Trophoblast cell (in vitro differentiated cells and primary cell): ENCODE data around the gene CHST2.
"Not testable (repeated sequence)": the region's sequence is repeated elsewhere in the genome, so short reads cannot be mapped to it uniquely, and the experiment has no call there.

Source experiments
- DNase-seq, 2 donors: peaks; one replicate each; pipeline ENCODE4 v3.0.0-alpha.2; 2016
- H2AFZ ChIP-seq: 2 replicates; pipeline ENCODE4 v1.6.1; 2013; ENCODE audit warnings: low read length, moderate library complexity, mild to moderate bottlenecking; ENCODE audit not compliant: insufficient read depth, poor library complexity
- H2AK5ac ChIP-seq: 2 replicates; pipeline ENCODE4 v1.6.1; 2013; ENCODE audit warnings: mild to moderate bottlenecking, low read length
- H2BK120ac ChIP-seq: 2 replicates; pipeline ENCODE4 v1.6.1; 2013; ENCODE audit warnings: low read length, mild to moderate bottlenecking, moderate library complexity; ENCODE audit not compliant: insufficient read depth, poor library complexity
- H2BK12ac ChIP-seq: 2 replicates; pipeline ENCODE4 v1.6.1; 2013; ENCODE audit warnings: mild to moderate bottlenecking, low read length, moderate library complexity
- H2BK5ac ChIP-seq: 2 replicates; pipeline ENCODE4 v1.6.1; 2013; ENCODE audit warnings: low read length, low read depth, moderate library complexity, mild to moderate bottlenecking; ENCODE audit not compliant: poor library complexity
- H3K14ac ChIP-seq: 2 replicates; pipeline ENCODE4 v1.6.1; 2013; ENCODE audit warnings: mild to moderate bottlenecking, low read length
- H3K18ac ChIP-seq: 2 replicates; pipeline ENCODE4 v1.6.1; 2013; ENCODE audit warnings: mild to moderate bottlenecking, low read length
- H3K23ac ChIP-seq: 2 replicates; pipeline ENCODE4 v1.6.1; 2013; ENCODE audit warnings: low read length
- H3K27ac ChIP-seq: 2 replicates; pipeline ENCODE4 v1.5.1; 2013; ENCODE audit warnings: low read depth, mild to moderate bottlenecking, inconsistent platforms, low read length, moderate library complexity
- H3K27me3 ChIP-seq: 2 replicates; pipeline ENCODE4 v1.6.1; 2013; ENCODE audit warnings: inconsistent platforms, mild to moderate bottlenecking, low read length, moderate library complexity; ENCODE audit not compliant: insufficient read depth
- H3K36me3 ChIP-seq, 2 experiments: 1 replicate in 1 of 2; 2 replicates in 1 of 2; pipeline ENCODE4 v1.6.1; 2013; ENCODE audit warnings: low read length in 2 of 2, mild to moderate bottlenecking in 2 of 2, moderate library complexity in 1 of 2; ENCODE audit not compliant: insufficient read depth in 2 of 2, control insufficient read depth in 1 of 2
- H3K4ac ChIP-seq: 2 replicates; pipeline ENCODE4 v1.6.1; 2013; ENCODE audit warnings: low read depth, mild to moderate bottlenecking, low read length, moderate library complexity
- H3K4me1 ChIP-seq, 2 experiments: 1 replicate in 1 of 2; 2 replicates in 1 of 2; pipeline ENCODE4 v1.6.1; 2013; ENCODE audit warnings: low read length in 2 of 2, mild to moderate bottlenecking in 2 of 2, moderate library complexity in 1 of 2; ENCODE audit not compliant: insufficient read depth in 2 of 2, control insufficient read depth in 1 of 2
- H3K4me2 ChIP-seq: 2 replicates; pipeline ENCODE4 v1.6.1; 2013; ENCODE audit warnings: inconsistent platforms, mild to moderate bottlenecking, low read length, moderate library complexity
- H3K4me3 ChIP-seq: 2 replicates; pipeline ENCODE4 v1.5.1; 2013; ENCODE audit warnings: mild to moderate bottlenecking, low read depth, low read length, inconsistent platforms
- H3K79me1 ChIP-seq: one replicate; pipeline ENCODE4 v1.6.1; 2013; ENCODE audit warnings: low read length
- H3K79me2 ChIP-seq: 2 replicates; pipeline ENCODE4 v1.6.1; 2013; ENCODE audit warnings: low read length, mild to moderate bottlenecking; ENCODE audit not compliant: control insufficient read depth, insufficient read depth, poor library complexity
- H3K9ac ChIP-seq: 2 replicates; pipeline ENCODE4 v1.6.1; 2013; ENCODE audit warnings: mild to moderate bottlenecking, low read length
- H3K9me3 ChIP-seq: 2 replicates; pipeline ENCODE4 v1.6.1; 2013; ENCODE audit warnings: low read depth, mild to moderate bottlenecking, control low read depth, inconsistent platforms, low read length; ENCODE audit not compliant: insufficient read depth
- H4K12ac ChIP-seq: 2 replicates; pipeline ENCODE4 v1.6.1; 2013; ENCODE audit warnings: low read depth, mild to moderate bottlenecking, low read length, moderate library complexity
- H4K8ac ChIP-seq: 2 replicates; pipeline ENCODE4 v1.6.1; 2013; ENCODE audit warnings: low read depth, mild to moderate bottlenecking, low read length, moderate library complexity
- H4K91ac ChIP-seq: one replicate; pipeline ENCODE4 v1.6.1; 2013; ENCODE audit warnings: low read depth, mild to moderate bottlenecking, low read length, moderate library complexity
- WGBS: extraction: QIAGEN DNeasy Blood & Tissue Kit; methylation state at CpG from one replicate; pipeline ENCODE4 v1.1.7; 2013; ENCODE audit warnings: missing lambda C conversion rate; ENCODE audit not compliant: insufficient read length, insufficient coverage; ENCODE audit errors: extremely low coverage; 5-methylcytosine and 5-hydroxymethylcytosine counted together

Gene CHST2

DNA sequence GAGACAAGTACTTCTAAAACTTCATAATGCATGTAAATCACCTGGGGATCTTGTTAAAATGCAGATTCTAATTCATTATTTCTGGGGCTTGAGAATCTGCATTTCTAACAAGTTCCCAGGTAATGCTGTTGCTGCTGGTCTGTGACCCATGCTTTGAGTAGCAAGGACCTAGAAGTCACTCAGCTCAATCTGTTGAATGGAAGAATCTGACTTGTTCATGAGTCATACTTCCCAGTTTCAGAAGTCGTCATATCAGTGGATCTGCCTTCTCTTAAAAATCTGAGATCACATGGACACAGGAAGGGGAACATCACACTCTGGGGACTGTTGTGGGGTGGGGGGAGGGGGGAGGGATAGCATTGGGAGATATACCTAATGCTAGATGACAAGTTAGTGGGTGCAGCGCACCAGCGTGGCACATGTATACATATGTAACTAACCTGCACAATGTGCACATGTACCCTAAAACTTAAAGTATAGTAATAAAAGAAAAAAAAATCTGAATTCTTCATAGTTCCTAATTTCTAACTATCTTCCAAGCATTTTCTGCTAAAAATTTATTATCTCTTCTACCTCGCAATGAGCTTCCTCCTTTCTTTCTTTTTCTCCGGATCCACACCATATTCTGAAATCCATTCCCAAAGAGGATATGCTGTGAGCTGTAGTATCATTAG is 46.2 kb downstream of the CHST2 start:
- H3K4ac ChIP-seq, H3K4me3 ChIP-seq, H2AK5ac ChIP-seq, H4K8ac ChIP-seq, H3K4me2 ChIP-seq, H3K9me3 ChIP-seq, H3K79me1 ChIP-seq, H3K27me3 ChIP-seq, H3K79me2 ChIP-seq, H2AFZ ChIP-seq, H3K27ac ChIP-seq, H3K9ac ChIP-seq, H3K36me3 ChIP-seq, H2BK12ac ChIP-seq, H3K18ac ChIP-seq, H3K14ac ChIP-seq, H3K4me1 ChIP-seq, H4K12ac ChIP-seq, H2BK120ac ChIP-seq, H3K23ac ChIP-seq, H4K91ac ChIP-seq, H2BK5ac ChIP-seq: not testable (repeated sequence)
- no CpG with 5 or more reads among the region's 5 CpGs for WGBS
- DNase-seq: peak; percentile 41 to 78

DNA sequence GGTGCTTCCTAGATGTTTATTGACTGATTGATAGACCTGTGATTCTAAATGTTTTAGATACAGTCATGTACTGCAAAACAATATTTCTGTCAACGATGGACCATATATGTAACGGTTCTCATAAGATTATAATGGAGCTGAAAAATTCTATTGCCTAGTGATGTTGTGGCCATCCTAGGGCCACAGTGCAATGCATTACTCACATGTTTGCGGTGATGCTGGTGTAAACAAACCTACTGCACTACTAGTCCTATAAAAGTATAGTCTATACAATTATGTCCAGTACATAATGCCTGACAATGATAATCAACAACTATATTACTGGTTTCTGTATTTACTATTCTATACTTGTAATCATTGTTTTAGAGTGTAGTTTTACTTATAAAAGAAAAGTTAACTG is 46.8 kb downstream of the CHST2 start:
- H3K4me2 ChIP-seq: no peak overlapping the region
- no peaks in the 10 kb centered on the region for H3K79me2 ChIP-seq
- H3K4me3 ChIP-seq: no peak overlapping the region
- no CpG with 5 or more reads among the region's 3 CpGs for WGBS
- H3K18ac ChIP-seq: no peak overlapping the region
- no peak overlapping the region for H3K23ac ChIP-seq
- H3K4me1 ChIP-seq: no peaks in the 10 kb centered on the region
- no peak overlapping the region for H2AK5ac ChIP-seq
- no peak overlapping the region for H3K4ac ChIP-seq
- no peak overlapping the region for H3K14ac ChIP-seq
- H3K9ac ChIP-seq: no peak overlapping the region
- H3K36me3 ChIP-seq: no peaks in the 10 kb centered on the region
- no peak overlapping the region for H2BK12ac ChIP-seq
- H2AFZ ChIP-seq: no peak overlapping the region
- no peak overlapping the region for H4K91ac ChIP-seq
- no peak overlapping the region for H3K27ac ChIP-seq
- no peaks in the 10 kb centered on the region for H3K27me3 ChIP-seq
- H3K79me1 ChIP-seq: no peaks in the 10 kb centered on the region
- H2BK5ac ChIP-seq: no peak overlapping the region
- no peak overlapping the region for H4K8ac ChIP-seq
- H4K12ac ChIP-seq: no peak overlapping the region
- no peaks in the 10 kb centered on the region for H3K9me3 ChIP-seq
- DNase-seq: peak; percentile 33 to 69
- no peak overlapping the region for H2BK120ac ChIP-seq

DNA sequence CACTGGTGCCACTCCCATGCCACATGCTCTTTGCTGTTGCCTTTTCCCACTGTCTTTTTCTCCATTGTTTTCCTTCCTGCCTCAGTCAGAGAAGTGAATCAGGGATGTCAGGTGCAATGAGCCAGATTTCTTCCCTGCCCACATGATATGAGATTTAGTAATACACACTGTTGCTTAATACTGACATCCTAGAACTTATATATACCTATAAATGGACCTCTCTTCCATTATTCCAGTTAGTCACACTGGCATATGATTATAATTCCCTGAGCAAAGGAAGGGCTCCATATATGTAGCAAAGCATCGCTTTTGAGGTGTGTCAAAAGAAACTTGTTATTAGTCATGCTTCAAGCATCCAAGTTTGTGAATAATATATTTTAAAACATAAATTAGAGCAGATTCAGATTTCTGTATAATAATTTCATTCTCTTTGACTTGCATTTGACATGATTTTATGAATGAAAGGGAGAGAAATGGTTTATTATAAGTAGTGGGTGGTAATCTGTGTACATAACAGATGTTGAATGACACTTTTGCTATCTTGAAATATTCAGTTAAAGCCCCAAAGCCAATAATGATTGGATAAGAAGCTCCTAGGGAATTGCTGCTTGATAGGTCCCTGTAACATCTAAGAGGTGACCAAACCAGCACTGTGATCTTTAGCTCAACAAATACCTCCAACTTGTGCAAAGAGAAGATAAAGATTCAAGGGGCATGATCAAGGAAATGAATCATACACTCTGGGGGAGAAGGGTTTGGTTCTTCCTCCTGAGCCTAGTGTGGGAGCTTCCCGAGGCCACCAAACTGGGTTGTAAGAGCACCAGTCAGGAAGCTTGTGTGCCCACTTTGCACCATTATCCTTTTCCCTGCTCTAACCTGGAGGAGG is 48.6 kb downstream of the CHST2 start:
- H4K12ac ChIP-seq: no peak overlapping the region
- H3K4me2 ChIP-seq: no peak overlapping the region
- no CpG with 5 or more reads among the region's 2 CpGs for WGBS
- no peak overlapping the region for H2BK5ac ChIP-seq
- H3K9ac ChIP-seq: no peak overlapping the region
- no peaks in the 10 kb centered on the region for H3K79me2 ChIP-seq
- H3K4ac ChIP-seq: no peak overlapping the region
- no peaks in the 10 kb centered on the region for H3K79me1 ChIP-seq
- no peak overlapping the region for H2BK120ac ChIP-seq
- no peaks in the 10 kb centered on the region for H3K27me3 ChIP-seq
- no peaks in the 10 kb centered on the region for H3K36me3 ChIP-seq
- no peak overlapping the region for H2AFZ ChIP-seq
- no peak overlapping the region for H4K91ac ChIP-seq
- H2AK5ac ChIP-seq: no peak overlapping the region
- no peak overlapping the region for H3K27ac ChIP-seq
- H3K18ac ChIP-seq: no peak overlapping the region
- no peaks in the 10 kb centered on the region for H3K9me3 ChIP-seq
- no peak overlapping the region for H2BK12ac ChIP-seq
- H3K4me3 ChIP-seq: peak overlapping the region; percentile 43
- H3K4me1 ChIP-seq: no peaks in the 10 kb centered on the region
- H3K23ac ChIP-seq: no peak overlapping the region
- no peak overlapping the region for H3K14ac ChIP-seq
- no peak overlapping the region for H4K8ac ChIP-seq
- DNase-seq: no peak

DNA sequence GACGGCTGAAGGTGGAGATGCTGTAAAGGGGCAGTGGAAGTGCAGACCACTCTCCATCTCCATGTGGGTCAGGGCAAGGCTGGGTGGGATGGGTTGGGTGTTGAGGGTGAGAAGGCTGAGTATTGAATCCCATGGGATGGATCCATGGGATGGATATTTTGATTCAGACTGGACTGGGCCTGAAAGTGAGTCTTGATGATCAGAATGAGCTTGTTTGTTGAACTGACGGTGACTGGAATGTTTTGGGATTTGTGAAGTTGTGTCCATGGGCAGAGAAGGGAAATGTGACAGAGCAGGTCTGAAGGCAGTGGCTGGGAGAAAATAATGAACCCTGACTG is 49.3 kb downstream of the CHST2 start:
- no peak for DNase-seq
- no peaks in the 10 kb centered on the region for H3K36me3 ChIP-seq
- H2BK12ac ChIP-seq: no peak overlapping the region
- no peaks in the 10 kb centered on the region for H3K9me3 ChIP-seq
- H2BK120ac ChIP-seq: no peak overlapping the region
- no peaks in the 10 kb centered on the region for H3K79me1 ChIP-seq
- no peak overlapping the region for H3K14ac ChIP-seq
- H3K9ac ChIP-seq: no peak overlapping the region
- H3K4me2 ChIP-seq: no peak overlapping the region
- H2BK5ac ChIP-seq: no peak overlapping the region
- no peaks in the 10 kb centered on the region for H3K27me3 ChIP-seq
- H4K91ac ChIP-seq: no peak overlapping the region
- H3K4me3 ChIP-seq: peak overlapping the region; percentile 43
- WGBS: no CpG with 5 or more reads among the region's 2 CpGs
- no peaks in the 10 kb centered on the region for H3K4me1 ChIP-seq
- no peak overlapping the region for H3K18ac ChIP-seq
- no peak overlapping the region for H4K8ac ChIP-seq
- no peak overlapping the region for H3K23ac ChIP-seq
- no peak overlapping the region for H2AFZ ChIP-seq
- H3K79me2 ChIP-seq: no peaks in the 10 kb centered on the region
- no peak overlapping the region for H4K12ac ChIP-seq
- H3K4ac ChIP-seq: no peak overlapping the region
- H3K27ac ChIP-seq: no peak overlapping the region
- H2AK5ac ChIP-seq: no peak overlapping the region
